ENCODE measurements around the gene TRPM3.
A peak's percentile ranks its signal among the peaks of the same experiment; 100 is the strongest.

Gene TRPM3

DNA sequence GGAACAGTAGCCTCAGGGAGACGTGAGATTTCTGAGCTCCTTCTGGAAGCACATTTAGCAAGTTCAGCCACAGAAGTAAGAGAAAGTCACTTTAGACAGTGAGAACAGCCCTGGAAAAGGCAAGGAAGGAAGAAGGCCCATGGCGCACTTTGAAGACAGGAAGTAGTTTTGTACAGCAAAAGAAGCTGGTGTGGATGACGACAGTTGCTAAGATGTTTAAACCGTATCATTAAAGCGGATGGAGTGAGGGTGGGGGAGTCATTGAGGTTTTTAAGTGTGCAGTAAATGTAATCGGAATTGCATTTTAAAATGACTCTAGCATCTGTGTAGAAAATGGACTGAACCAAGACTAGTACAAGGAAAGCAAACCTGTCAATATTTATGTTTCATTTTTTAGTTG, 15.3 kb upstream of the TRPM3 start:
- H2BK12ac ChIP-seq (ENCODE audit: low read length), result no peak overlapping the region
- H3K9ac ChIP-seq (ENCODE audit: low read length), result no peak overlapping the region
- no peak overlapping the region for H3K4ac ChIP-seq (ENCODE audit: low read depth, low read length)
- DNase-seq, result peak in 1 of 2 donors; percentile 30
- no peak overlapping the region for H3K4me3 ChIP-seq (ENCODE audit: low read depth, low read length)
- H2BK5ac ChIP-seq (ENCODE audit: low read depth, low read length, poor library complexity), result no peak overlapping the region
- H3K79me1 ChIP-seq (ENCODE audit: low read length), result no peaks in the 10 kb centered on the region
- no peak overlapping the region for H4K8ac ChIP-seq (ENCODE audit: low read depth, low read length)
- H3K4me1 ChIP-seq (ENCODE audit: control insufficient read depth in 1 of 2, insufficient read depth in 2 of 2, low read length in 2 of 2), result peaks cover 0 to 4% of the 10 kb centered on the region in 2 experiments
- no peaks in the 10 kb centered on the region for H3K9me3 ChIP-seq (ENCODE audit: insufficient read depth, low read depth, low read length)
- H3K18ac ChIP-seq (ENCODE audit: low read length), result no peak overlapping the region
- no peak overlapping the region for H4K12ac ChIP-seq (ENCODE audit: low read depth, low read length)
- WGBS (ENCODE audit: extremely low coverage, insufficient coverage, insufficient read length), result no CpG with 5 or more reads among the region's 6 CpGs
- H2AFZ ChIP-seq (ENCODE audit: insufficient read depth, low read length, poor library complexity), result no peak overlapping the region
- H3K4me2 ChIP-seq (ENCODE audit: low read length), result no peak overlapping the region
- no peak overlapping the region for H3K23ac ChIP-seq (ENCODE audit: low read length)
- H3K36me3 ChIP-seq (ENCODE audit: control insufficient read depth in 1 of 2, insufficient read depth in 2 of 2, low read length in 2 of 2), result no peaks in the 10 kb centered on the region
- no peak overlapping the region for H3K14ac ChIP-seq (ENCODE audit: low read length)
- H2BK120ac ChIP-seq (ENCODE audit: insufficient read depth, low read length, poor library complexity), result no peak overlapping the region
- no peaks in the 10 kb centered on the region for H3K27me3 ChIP-seq (ENCODE audit: insufficient read depth, low read length)
- no peak overlapping the region for H4K91ac ChIP-seq (ENCODE audit: low read depth, low read length)
- no peak overlapping the region for H2AK5ac ChIP-seq (ENCODE audit: low read length)
- no peak overlapping the region for H3K27ac ChIP-seq (ENCODE audit: low read depth, low read length)
- H3K79me2 ChIP-seq (ENCODE audit: control insufficient read depth, insufficient read depth, low read length, poor library complexity), result no peaks in the 10 kb centered on the region

GRCh38 chr9:71131145-71131544, 9.7 kb upstream of the TRPM3 start:
- no peak overlapping the region for H4K12ac ChIP-seq (ENCODE audit: low read depth, low read length)
- H3K27ac ChIP-seq (ENCODE audit: low read depth, low read length), result no peak overlapping the region
- H3K4me3 ChIP-seq (ENCODE audit: low read depth, low read length), result no peak overlapping the region
- no CpG with 5 or more reads among the region's 3 CpGs for WGBS (ENCODE audit: extremely low coverage, insufficient coverage, insufficient read length)
- no peak for DNase-seq
- no peak overlapping the region for H2AFZ ChIP-seq (ENCODE audit: insufficient read depth, low read length, poor library complexity)
- peaks cover 0 to 3% of the 10 kb centered on the region in 2 experiments for H3K4me1 ChIP-seq (ENCODE audit: control insufficient read depth in 1 of 2, insufficient read depth in 2 of 2, low read length in 2 of 2)
- H3K79me1 ChIP-seq (ENCODE audit: low read length), result no peaks in the 10 kb centered on the region
- H3K18ac ChIP-seq (ENCODE audit: low read length), result no peak overlapping the region
- H3K9ac ChIP-seq (ENCODE audit: low read length), result no peak overlapping the region
- no peak overlapping the region for H4K91ac ChIP-seq (ENCODE audit: low read depth, low read length)
- no peaks in the 10 kb centered on the region for H3K79me2 ChIP-seq (ENCODE audit: control insufficient read depth, insufficient read depth, low read length, poor library complexity)
- no peaks in the 10 kb centered on the region for H3K36me3 ChIP-seq (ENCODE audit: control insufficient read depth in 1 of 2, insufficient read depth in 2 of 2, low read length in 2 of 2)
- H3K4me2 ChIP-seq (ENCODE audit: low read length), result no peak overlapping the region
- H2BK5ac ChIP-seq (ENCODE audit: low read depth, low read length, poor library complexity), result no peak overlapping the region
- H2BK120ac ChIP-seq (ENCODE audit: insufficient read depth, low read length, poor library complexity), result no peak overlapping the region
- no peak overlapping the region for H3K14ac ChIP-seq (ENCODE audit: low read length)
- H3K27me3 ChIP-seq (ENCODE audit: insufficient read depth, low read length), result no peaks in the 10 kb centered on the region
- no peak overlapping the region for H2BK12ac ChIP-seq (ENCODE audit: low read length)
- H3K4ac ChIP-seq (ENCODE audit: low read depth, low read length), result no peak overlapping the region
- H2AK5ac ChIP-seq (ENCODE audit: low read length), result no peak overlapping the region
- no peak overlapping the region for H3K23ac ChIP-seq (ENCODE audit: low read length)
- no peak overlapping the region for H4K8ac ChIP-seq (ENCODE audit: low read depth, low read length)
- H3K9me3 ChIP-seq (ENCODE audit: insufficient read depth, low read depth, low read length), result no peaks in the 10 kb centered on the region

GRCh38 chr9:71130521-71130920, 9.1 kb upstream of the TRPM3 start:
- H2BK12ac ChIP-seq (ENCODE audit: low read length), result no peak overlapping the region
- DNase-seq, result no peak
- H3K27ac ChIP-seq (ENCODE audit: low read depth, low read length), result no peak overlapping the region
- no peak overlapping the region for H3K4me3 ChIP-seq (ENCODE audit: low read depth, low read length)
- H3K36me3 ChIP-seq (ENCODE audit: control insufficient read depth in 1 of 2, insufficient read depth in 2 of 2, low read length in 2 of 2), result no peaks in the 10 kb centered on the region
- no peak overlapping the region for H4K12ac ChIP-seq (ENCODE audit: low read depth, low read length)
- no peak overlapping the region for H2BK5ac ChIP-seq (ENCODE audit: low read depth, low read length, poor library complexity)
- no peak overlapping the region for H3K4ac ChIP-seq (ENCODE audit: low read depth, low read length)
- WGBS (ENCODE audit: extremely low coverage, insufficient coverage, insufficient read length), result no CpG with 5 or more reads among the region's 4 CpGs
- no peak overlapping the region for H3K9ac ChIP-seq (ENCODE audit: low read length)
- no peaks in the 10 kb centered on the region for H3K79me2 ChIP-seq (ENCODE audit: control insufficient read depth, insufficient read depth, low read length, poor library complexity)
- no peaks in the 10 kb centered on the region for H3K79me1 ChIP-seq (ENCODE audit: low read length)
- no peak overlapping the region for H2AK5ac ChIP-seq (ENCODE audit: low read length)
- H3K27me3 ChIP-seq (ENCODE audit: insufficient read depth, low read length), result no peaks in the 10 kb centered on the region
- H3K18ac ChIP-seq (ENCODE audit: low read length), result no peak overlapping the region
- peaks cover 0 to 3% of the 10 kb centered on the region in 2 experiments for H3K4me1 ChIP-seq (ENCODE audit: control insufficient read depth in 1 of 2, insufficient read depth in 2 of 2, low read length in 2 of 2)
- no peak overlapping the region for H3K23ac ChIP-seq (ENCODE audit: low read length)
- no peak overlapping the region for H4K8ac ChIP-seq (ENCODE audit: low read depth, low read length)
- no peaks in the 10 kb centered on the region for H3K9me3 ChIP-seq (ENCODE audit: insufficient read depth, low read depth, low read length)
- no peak overlapping the region for H4K91ac ChIP-seq (ENCODE audit: low read depth, low read length)
- H2AFZ ChIP-seq (ENCODE audit: insufficient read depth, low read length, poor library complexity), result no peak overlapping the region
- no peak overlapping the region for H3K14ac ChIP-seq (ENCODE audit: low read length)
- no peak overlapping the region for H2BK120ac ChIP-seq (ENCODE audit: insufficient read depth, low read length, poor library complexity)
- H3K4me2 ChIP-seq (ENCODE audit: low read length), result no peak overlapping the region

DNA sequence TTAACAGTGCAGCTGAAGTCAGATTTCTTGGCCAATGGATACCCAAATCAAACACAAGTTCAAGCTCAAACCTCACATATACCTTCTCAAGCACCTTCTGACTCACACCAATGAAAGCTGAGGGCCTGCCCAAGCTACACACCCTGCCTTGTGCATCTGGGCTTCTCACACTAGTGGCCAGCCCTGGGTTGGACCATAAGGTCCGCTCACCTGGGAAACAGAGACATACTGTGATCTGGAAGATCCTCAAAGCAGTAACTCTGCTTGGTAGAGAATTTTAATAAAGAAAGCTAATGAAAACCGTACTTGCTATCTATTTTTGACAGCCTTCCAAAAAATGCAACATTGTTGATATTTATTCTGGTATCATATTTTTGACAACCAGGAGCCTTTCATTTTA, 7.4 kb upstream of the TRPM3 start:
- Histone ChIP-seq H3K9ac (ENCODE audit: low read length) (no peak overlapping the region), H3K4ac (ENCODE audit: low read depth, low read length) (no peak overlapping the region), H2BK12ac (ENCODE audit: low read length) (no peak overlapping the region), H4K8ac (ENCODE audit: low read depth, low read length) (no peak overlapping the region), H2BK120ac (ENCODE audit: insufficient read depth, low read length, poor library complexity) (no peak overlapping the region), H2AFZ (ENCODE audit: insufficient read depth, low read length, poor library complexity) (no peak overlapping the region), H3K27me3 (ENCODE audit: insufficient read depth, low read length) (no peaks in the 10 kb centered on the region), H2AK5ac (ENCODE audit: low read length) (no peak overlapping the region), H3K79me2 (ENCODE audit: control insufficient read depth, insufficient read depth, low read length, poor library complexity) (no peaks in the 10 kb centered on the region), H4K12ac (ENCODE audit: low read depth, low read length) (no peak overlapping the region), H3K14ac (ENCODE audit: low read length) (no peak overlapping the region), H4K91ac (ENCODE audit: low read depth, low read length) (no peak overlapping the region), H3K27ac (ENCODE audit: low read depth, low read length) (no peak overlapping the region), H2BK5ac (ENCODE audit: low read depth, low read length, poor library complexity) (no peak overlapping the region), H3K4me1 (ENCODE audit: control insufficient read depth in 1 of 2, insufficient read depth in 2 of 2, low read length in 2 of 2) (peaks cover 0 to 3% of the 10 kb centered on the region in 2 experiments), H3K9me3 (ENCODE audit: insufficient read depth, low read depth, low read length) (no peaks in the 10 kb centered on the region), H3K18ac (ENCODE audit: low read length) (no peak overlapping the region), H3K4me3 (ENCODE audit: low read depth, low read length) (no peak overlapping the region), H3K79me1 (ENCODE audit: low read length) (no peaks in the 10 kb centered on the region), H3K23ac (ENCODE audit: low read length) (no peak overlapping the region), H3K36me3 (ENCODE audit: control insufficient read depth in 1 of 2, insufficient read depth in 2 of 2, low read length in 2 of 2) (no peaks in the 10 kb centered on the region), H3K4me2 (ENCODE audit: low read length) (no peak overlapping the region)
- DNase-seq, result no peak
- no CpG with 5 or more reads among the region's 2 CpGs for WGBS (ENCODE audit: extremely low coverage, insufficient coverage, insufficient read length)
